ENCODE data around the gene CR1.
"Not testable (repeated sequence)": the region's sequence is repeated elsewhere in the genome, so short reads cannot be mapped to it uniquely, and the experiment has no call there.

Gene CR1

GRCh38 chr1:207638487-207639145 is 142.7 kb downstream of the CR1 start:
- not testable (repeated sequence) for DNase-seq (ENCODE audit: low read depth in 1 of 2, low spot score in 1 of 2)

- not testable (repeated sequence) for DNase-seq (ENCODE audit: low read depth in 1 of 2, low spot score in 1 of 2)
Observed at GRCh38 chr1:207639362-207639761, 143.4 kb downstream of the CR1 start.

- DNase-seq (ENCODE audit: low read depth in 1 of 2, low spot score in 1 of 2), result no peak
Observed at GRCh38 chr1:207644166-207644851, 148.4 kb downstream of the CR1 start.

- DNase-seq (ENCODE audit: low read depth in 1 of 2, low spot score in 1 of 2), result peak; percentile 38 to 60
Observed at GRCh38 chr1:207644852-207645634, 149.1 kb downstream of the CR1 start, which contains the start of gene CR1L. Gene CR1L, plus strand, starts transcription at chr1:207645133. Its CDS starts 101 bp downstream, at chr1:207645234.

GRCh38 chr1:207645635-207646081 is 149.7 kb downstream of the CR1 start:
- DNase-seq (ENCODE audit: low read depth in 1 of 2, low spot score in 1 of 2), result no peak

GRCh38 chr1:207646171-207646570 is 150.2 kb downstream of the CR1 start:
- DNase-seq (ENCODE audit: low read depth in 1 of 2, low spot score in 1 of 2), result no peak

GRCh38 chr1:207646944-207647579 is 151.1 kb downstream of the CR1 start:
- DNase-seq (ENCODE audit: low read depth in 1 of 2, low spot score in 1 of 2), result no peak

- no peak for DNase-seq (ENCODE audit: low read depth in 1 of 2, low spot score in 1 of 2)
Observed at GRCh38 chr1:207647671-207648333, 151.8 kb downstream of the CR1 start.

- no peak for DNase-seq (ENCODE audit: low read depth in 1 of 2, low spot score in 1 of 2)
Observed at GRCh38 chr1:207648334-207649209, 152.6 kb downstream of the CR1 start.

- no peak for DNase-seq (ENCODE audit: low read depth in 1 of 2, low spot score in 1 of 2)
Observed at GRCh38 chr1:207649210-207649753, 153.3 kb downstream of the CR1 start.

- no peak for DNase-seq (ENCODE audit: low read depth in 1 of 2, low spot score in 1 of 2)
Observed at GRCh38 chr1:207649865-207650580, 154.1 kb downstream of the CR1 start.

GRCh38 chr1:207651583-207651982 is 155.6 kb downstream of the CR1 start:
- DNase-seq (ENCODE audit: low read depth in 1 of 2, low spot score in 1 of 2), result no peak

- no peak for DNase-seq (ENCODE audit: low read depth in 1 of 2, low spot score in 1 of 2)
Observed at GRCh38 chr1:207654320-207654719, 158.4 kb downstream of the CR1 start.

- DNase-seq (ENCODE audit: low read depth in 1 of 2, low spot score in 1 of 2), result no peak
Observed at GRCh38 chr1:207658408-207658807, 162.5 kb downstream of the CR1 start.

- no peak for DNase-seq (ENCODE audit: low read depth in 1 of 2, low spot score in 1 of 2)
Observed at GRCh38 chr1:207658904-207659485, 163.0 kb downstream of the CR1 start.

- DNase-seq (ENCODE audit: low read depth in 1 of 2, low spot score in 1 of 2), result no peak
Observed at GRCh38 chr1:207659545-207660153, 163.7 kb downstream of the CR1 start.

GRCh38 chr1:207661420-207661819 is 165.5 kb downstream of the CR1 start:
- DNase-seq (ENCODE audit: low read depth in 1 of 2, low spot score in 1 of 2), result not testable (repeated sequence)

- DNase-seq (ENCODE audit: low read depth in 1 of 2, low spot score in 1 of 2), result no peak
Observed at GRCh38 chr1:207666342-207666741, 170.4 kb downstream of the CR1 start.
